HepG2 (cell line): ENCODE measurements around the gene ZNF608. TPM values are rescaled to one million over a fixed set of nuclear protein-coding genes. Genes with fewer than 3 reads are reported as not detected.

Experiments
- CREM ChIP-seq, 2 experiments: sonication (generic) in 1 of 2; formaldehyde crosslinking in 1 of 2; IDR thresholded peaks; 2 replicates each; pipeline versions ENCODE4 v1.4.0 to v1.6.1; 2016 to 2020; ENCODE audit warnings: antibody characterized with exemption in 1 of 2, mild to moderate bottlenecking in 1 of 2, missing genetic modification reagents in 1 of 2
- ELF3 ChIP-seq: IDR thresholded peaks from 2 replicates; pipeline ENCODE4 v1.6.1; 2016; ENCODE audit warnings: missing genetic modification reagents, missing compliant biosample characterization
- FOXA3 ChIP-seq: IDR thresholded peaks from 2 replicates; pipeline ENCODE4 v1.6.1; 2016; ENCODE audit warnings: missing genetic modification reagents, missing compliant biosample characterization
- HNF1A ChIP-seq, 2 experiments: sonication (generic) in 1 of 2; formaldehyde crosslinking in 1 of 2; IDR thresholded peaks; 2 replicates each; pipeline versions ENCODE4 v1.4.0 to v1.6.1; 2016 to 2020; ENCODE audit warnings: borderline replicate concordance in 1 of 2, low read depth in 1 of 2, mild to moderate bottlenecking in 1 of 2, missing genetic modification reagents in 1 of 2
- JARID2 ChIP-seq: sonication (generic); formaldehyde crosslinking; IDR thresholded peaks from 2 replicates; pipeline ENCODE4 v1.8.1; 2023; ENCODE audit warnings: missing genetic modification reagents, inconsistent platforms; ENCODE audit not compliant: insufficient replicate concordance
- JUND ChIP-seq: sonication (generic); formaldehyde crosslinking; IDR thresholded peaks from 2 replicates; pipeline ENCODE4 v1.8.0; 2022; ENCODE audit warnings: mild to moderate bottlenecking, missing genetic modification reagents
- MBD4 ChIP-seq: IDR thresholded peaks from 2 replicates; pipeline ENCODE4 v1.6.1; 2012; ENCODE audit warnings: low read length, inconsistent platforms, borderline replicate concordance
- MIXL1 ChIP-seq: IDR thresholded peaks from 2 replicates; pipeline ENCODE4 v1.6.1; 2016
- NCOA2 ChIP-seq: sonication (generic); formaldehyde crosslinking; IDR thresholded peaks from 2 replicates; pipeline ENCODE4 v1.8.0; 2022; ENCODE audit warnings: inconsistent platforms
- RNF219 ChIP-seq: sonication (generic); formaldehyde crosslinking; IDR thresholded peaks from 2 replicates; pipeline ENCODE4 v1.5.0; 2020; ENCODE audit warnings: mild to moderate bottlenecking, missing genetic modification reagents
- RXRB ChIP-seq: IDR thresholded peaks from 2 replicates; pipeline ENCODE4 v1.6.1; 2016; ENCODE audit warnings: borderline replicate concordance, missing genetic modification reagents, missing compliant biosample characterization
- ZGPAT ChIP-seq: IDR thresholded peaks from 2 replicates; pipeline ENCODE4 v1.6.1; 2016; ENCODE audit warnings: mild to moderate bottlenecking
- ZKSCAN1 ChIP-seq: fragments of 150-350 bp; IDR thresholded peaks from 2 replicates; pipeline ENCODE4 v1.6.1; 2014; ENCODE audit warnings: low read length
- ZNF430 ChIP-seq: sonication (generic); formaldehyde crosslinking; IDR thresholded peaks from 2 replicates; pipeline ENCODE4 v1.9.0; 2021; ENCODE audit warnings: mild to moderate bottlenecking, missing genetic modification reagents
- ZNF530 ChIP-seq: sonication (generic); formaldehyde crosslinking; IDR thresholded peaks from 2 replicates; pipeline ENCODE4 v1.5.0; 2020; ENCODE audit warnings: low read depth, mild to moderate bottlenecking, missing genetic modification reagents
- ZNF609 ChIP-seq: sonication (generic); formaldehyde crosslinking; IDR thresholded peaks from 2 replicates; pipeline ENCODE4 v1.4.0; 2020; ENCODE audit warnings: mild to moderate bottlenecking, missing genetic modification reagents, borderline replicate concordance
- polyA plus RNA-seq, 8 experiments: library from polyadenylated mRNA; depleted of rRNA in 3 of 8; stranded (reverse) in 7 of 8; unstranded in 1 of 8; fragments of >200 nt; fragmentation: Illumina TruSeq in 4 of 8; extraction: Trizol in 4 of 8; gene quantifications; 2 replicates each; pipeline versions ENCODE4 v1.2.1 to v1.2.3, GENCODE V29; 2011 to 2016; ENCODE audit warnings: low read depth in 4 of 8, missing spikeins in 1 of 8, mixed read lengths in 1 of 8; ENCODE audit not compliant: insufficient read depth in 1 of 8
- total RNA-seq, 5 experiments: library from RNA; depleted of rRNA; stranded (reverse); fragments of >200 nt; fragmentation: Illumina TruSeq; extraction: Trizol; gene quantifications; 2 replicates each; pipeline ENCODE4 v1.2.3, GENCODE V29; 2016; ENCODE audit warnings: low read depth in 1 of 5

Gene ZNF608
- total and polyA plus RNA-seq, 2 of the 13 experiments (the other 11 are each of a cell fraction or from before 2014, with no cell fraction given) = 0.66 to 0.91 TPM

- no peak for TF ChIP-seq JUND (CRISPR knock-in tag)
- TF ChIP-seq ELF3 (CRISPR knock-in tag) = peak; percentile 65
- TF ChIP-seq RNF219 (CRISPR knock-in tag) = no peak
- TF ChIP-seq ZNF530 (CRISPR knock-in tag) = no peak
- peak; percentile 75 for TF ChIP-seq MIXL1 (CRISPR knock-in tag)
- peak; percentile 83 for TF ChIP-seq ZKSCAN1
- TF ChIP-seq FOXA3 (CRISPR knock-in tag) = peak; percentile 88
- peak; percentile 67; the same call in 1 of the 2 replicates for TF ChIP-seq ZNF609 (CRISPR knock-in tag)
- TF ChIP-seq CREM (IDR thresholded peaks at IDR 0.05) = peak; percentile 37; the same call in 1 of the 2 replicates
- TF ChIP-seq CREM (CRISPR knock-in tag; IDR thresholded peaks at IDR 0.05) = no peak
- peak; percentile 26; the same call in 1 of the 2 replicates for TF ChIP-seq MBD4
- 0 out of 2 replicates have a peak, but pooled peaks have one; percentile 45 for TF ChIP-seq ZGPAT (CRISPR knock-in tag)
- peak; percentile 87 for TF ChIP-seq NCOA2 (CRISPR knock-in tag)
- no peak for TF ChIP-seq JARID2 (CRISPR knock-in tag)
- TF ChIP-seq HNF1A (IDR thresholded peaks at IDR 0.05; ENCODE audit: low read depth) = peak; percentile 25; the same call in 1 of the 2 replicates
- TF ChIP-seq HNF1A (CRISPR knock-in tag; IDR thresholded peaks at IDR 0.05; ENCODE audit: borderline replicate concordance) = no peak
- peak; percentile 99 for TF ChIP-seq RXRB (CRISPR knock-in tag)
- TF ChIP-seq ZNF430 (CRISPR knock-in tag) = no peak
These were observed 18.7 kb upstream of the ZNF608 start (continued) for GRCh38 chr5:124764992-124765611.
